CD14-positive monocyte (primary cell): ENCODE data around the gene PLAC1. TPM values are rescaled to one million over a fixed set of nuclear protein-coding genes. Genes with fewer than 3 reads are reported as not detected.

Experiments used
- DNase-seq, 3 donors: peaks; one replicate each; pipeline ENCODE4 v3.0.0-alpha.2; 2011 to 2022
- H2AFZ ChIP-seq: 2 replicates; pipeline ENCODE4 v1.6.0; 2012; ENCODE audit warnings: mild to moderate bottlenecking, low read depth, low read length, inconsistent platforms; ENCODE audit not compliant: insufficient read depth, poor library complexity, severe bottlenecking
- H3K27ac ChIP-seq, 2 donors: 1 replicate in 1 of 2; 2 replicates in 1 of 2; pipeline ENCODE4 v1.5.1; 2012 to 2013; ENCODE audit warnings: low read length in 2 of 2, control low read depth in 1 of 2, inconsistent platforms in 1 of 2, low read depth in 1 of 2, mild to moderate bottlenecking in 1 of 2
- H3K27me3 ChIP-seq, 2 donors: one replicate each; pipeline versions ENCODE4 v1.6.0 to v1.6.1; 2011 to 2013; ENCODE audit warnings: low read length in 2 of 2; ENCODE audit not compliant: control insufficient read depth in 2 of 2, insufficient read depth in 2 of 2
- H3K36me3 ChIP-seq, 2 donors: replicated peaks in 1 of 2; 1 replicate in 1 of 2; 2 replicates in 1 of 2; pipeline versions ENCODE4 v1.5.1 to v1.6.1; 2012 to 2013; ENCODE audit warnings: low read length in 2 of 2, control low read depth in 1 of 2, inconsistent platforms in 1 of 2, mild to moderate bottlenecking in 1 of 2; ENCODE audit not compliant: insufficient read depth in 2 of 2, control insufficient read depth in 1 of 2
- H3K4me1 ChIP-seq, 2 donors: 1 replicate in 1 of 2; 2 replicates in 1 of 2; pipeline versions ENCODE4 v1.5.1 to v1.6.1; 2012 to 2013; ENCODE audit warnings: low read length in 2 of 2, control low read depth in 1 of 2, inconsistent platforms in 1 of 2, mild to moderate bottlenecking in 1 of 2, moderate library complexity in 1 of 2; ENCODE audit not compliant: insufficient read depth in 2 of 2, control insufficient read depth in 1 of 2
- H3K4me2 ChIP-seq: replicated peaks from 2 replicates; pipeline ENCODE3; 2012; ENCODE audit warnings: low read length, moderate library complexity, mild to moderate bottlenecking; ENCODE audit not compliant: poor library complexity, severe bottlenecking; ENCODE audit errors: extremely low read depth
- H3K4me3 ChIP-seq, 3 experiments: fragments of 200-600 bp in 1 of 3; sonication (generic) in 1 of 3; replicated peaks in 1 of 3; 1 replicate in 2 of 3; 2 replicates in 1 of 3; pipeline ENCODE4 v1.5.1; 2011 to 2013; ENCODE audit warnings: low read length in 3 of 3, mild to moderate bottlenecking in 3 of 3, control low read depth in 2 of 3, low read depth in 2 of 3, inconsistent platforms in 1 of 3, moderate library complexity in 1 of 3
- H3K79me2 ChIP-seq: 2 replicates; pipeline ENCODE4 v1.6.0; 2012; ENCODE audit warnings: mild to moderate bottlenecking, control low read depth, inconsistent platforms, low read length, moderate library complexity; ENCODE audit not compliant: insufficient read depth
- H3K9ac ChIP-seq: 2 replicates; pipeline ENCODE4 v1.6.0; 2017; ENCODE audit warnings: low read length, mild to moderate bottlenecking; ENCODE audit not compliant: insufficient read depth, poor library complexity, severe bottlenecking
- H3K9me3 ChIP-seq, 2 donors: replicated peaks in 1 of 2; 1 replicate in 1 of 2; 2 replicates in 1 of 2; pipeline versions ENCODE4 v1.5.1 to v1.6.1; 2012 to 2013; ENCODE audit warnings: low read length in 2 of 2, control low read depth in 1 of 2; ENCODE audit not compliant: control insufficient read depth in 1 of 2, insufficient read depth in 1 of 2
- H4K20me1 ChIP-seq: 2 replicates; pipeline ENCODE4 v1.6.0; 2012; ENCODE audit warnings: mild to moderate bottlenecking, low read length, control low read depth, moderate library complexity; ENCODE audit not compliant: insufficient read depth
- H3K27ac Mint-ChIP-seq, 7 donors: one replicate each; pipeline ENCODE4 v1.8.0; 2020; ENCODE audit warnings: mild to moderate bottlenecking in 7 of 7, mixed read lengths in 7 of 7, moderate library complexity in 6 of 7, inconsistent platforms in 2 of 7
- H3K27me3 Mint-ChIP-seq, 3 donors: one replicate each; pipeline ENCODE4 v1.8.0; 2021 to 2022; ENCODE audit warnings: low read depth in 3 of 3, mild to moderate bottlenecking in 3 of 3, mixed read lengths in 3 of 3, moderate library complexity in 3 of 3, inconsistent platforms in 1 of 3
- H3K36me3 Mint-ChIP-seq, 2 donors: one replicate each; pipeline ENCODE4 v1.8.0; 2020; ENCODE audit warnings: mixed read lengths in 2 of 2, inconsistent platforms in 1 of 2, mild to moderate bottlenecking in 1 of 2
- H3K4me1 Mint-ChIP-seq: one replicate; pipeline ENCODE4 v1.8.0; 2020; ENCODE audit warnings: mild to moderate bottlenecking, mixed read lengths
- H3K4me3 Mint-ChIP-seq, 2 donors: one replicate each; pipeline ENCODE4 v1.8.0; 2020; ENCODE audit warnings: mild to moderate bottlenecking in 2 of 2, mixed read lengths in 2 of 2, moderate library complexity in 1 of 2
- H3K9me3 Mint-ChIP-seq, 7 donors: one replicate each; pipeline ENCODE4 v1.8.0; 2020 to 2022; ENCODE audit warnings: mixed read lengths in 7 of 7, mild to moderate bottlenecking in 6 of 7, moderate library complexity in 6 of 7, inconsistent platforms in 2 of 7
- WGBS: methylation state at CpG from one replicate; pipeline ENCODE4 v1.1.5; 2013; ENCODE audit warnings: missing lambda C conversion rate; ENCODE audit not compliant: insufficient coverage; 5-methylcytosine and 5-hydroxymethylcytosine counted together
- intact Hi-C, 2 donors: fragments of 100-400 bp; cut with micrococcal nuclease; formaldehyde crosslinking; loops; one replicate each; pipeline versions ENCODE4 v1.15.0 to v1.15.1; 2023
- polyA plus RNA-seq, 3 donors: library from polyadenylated mRNA; depleted of rRNA in 1 of 3; unstranded in 2 of 3; stranded (reverse) in 1 of 3; fragments of 300-500 nt in 2 of 3; fragments of >200 nt in 1 of 3; fragmentation: Illumina TruSeq in 2 of 3; gene quantifications; 1 replicate in 2 of 3; 2 replicates in 1 of 3; pipeline ENCODE4 v1.2.3, GENCODE V29; 2012 to 2021
- TF ChIP-seq, protein P1 (sequence below): fragments of 200-600 bp; IDR thresholded peaks from one replicate; pipeline ENCODE4 v1.8.0; 2022; ENCODE audit warnings: antibody characterized with exemption, mild to moderate bottlenecking

The PLAC1 gene
- polyA plus RNA-seq, 3 donors: not detected

DNA sequence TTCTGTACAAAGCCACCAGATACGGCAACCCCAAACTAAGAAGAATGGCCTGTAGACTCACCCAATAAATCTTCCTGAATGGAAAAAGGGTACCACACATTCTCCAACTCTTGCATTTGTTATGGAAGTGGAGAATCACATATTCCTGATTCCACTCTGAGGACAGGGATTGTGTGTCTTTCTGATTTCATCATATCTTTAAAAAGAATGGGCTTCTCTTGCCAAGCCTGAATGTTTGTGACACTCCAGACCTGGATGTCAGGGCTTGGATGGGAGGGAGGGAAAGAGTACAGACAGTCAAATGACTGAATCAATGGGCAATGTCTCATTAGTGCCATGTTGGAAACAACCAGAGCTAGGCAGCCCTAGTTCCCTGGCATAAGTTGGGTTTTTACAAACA, 77.4 kb downstream of the PLAC1 start:
- intact Hi-C loops: no loop called here
- Mint-ChIP-seq H3K4me3 (no peak overlapping the region), H3K27me3 (peaks cover 0 to 14% (median 3%) of the 10 kb centered on the region in 3 donors), H3K9me3 (no peaks in the 10 kb centered on the region), H3K27ac (no peak overlapping the region), H3K36me3 (no peaks in the 10 kb centered on the region), H3K4me1 (no peaks in the 10 kb centered on the region)
- DNase-seq: no peak
- no peaks in the 10 kb centered on the region for H4K20me1 ChIP-seq
- H3K27me3 ChIP-seq: peaks cover 0 to 2% of the 10 kb centered on the region in 2 donors
- H3K27ac ChIP-seq: no peak overlapping the region
- H3K4me1 ChIP-seq: no peaks in the 10 kb centered on the region
- H3K9ac ChIP-seq: no peak overlapping the region
- no peak overlapping the region for H2AFZ ChIP-seq
- H3K36me3 ChIP-seq: no peaks in the 10 kb centered on the region
- no peaks in the 10 kb centered on the region for H3K79me2 ChIP-seq
- TF ChIP-seq, protein P1, sequence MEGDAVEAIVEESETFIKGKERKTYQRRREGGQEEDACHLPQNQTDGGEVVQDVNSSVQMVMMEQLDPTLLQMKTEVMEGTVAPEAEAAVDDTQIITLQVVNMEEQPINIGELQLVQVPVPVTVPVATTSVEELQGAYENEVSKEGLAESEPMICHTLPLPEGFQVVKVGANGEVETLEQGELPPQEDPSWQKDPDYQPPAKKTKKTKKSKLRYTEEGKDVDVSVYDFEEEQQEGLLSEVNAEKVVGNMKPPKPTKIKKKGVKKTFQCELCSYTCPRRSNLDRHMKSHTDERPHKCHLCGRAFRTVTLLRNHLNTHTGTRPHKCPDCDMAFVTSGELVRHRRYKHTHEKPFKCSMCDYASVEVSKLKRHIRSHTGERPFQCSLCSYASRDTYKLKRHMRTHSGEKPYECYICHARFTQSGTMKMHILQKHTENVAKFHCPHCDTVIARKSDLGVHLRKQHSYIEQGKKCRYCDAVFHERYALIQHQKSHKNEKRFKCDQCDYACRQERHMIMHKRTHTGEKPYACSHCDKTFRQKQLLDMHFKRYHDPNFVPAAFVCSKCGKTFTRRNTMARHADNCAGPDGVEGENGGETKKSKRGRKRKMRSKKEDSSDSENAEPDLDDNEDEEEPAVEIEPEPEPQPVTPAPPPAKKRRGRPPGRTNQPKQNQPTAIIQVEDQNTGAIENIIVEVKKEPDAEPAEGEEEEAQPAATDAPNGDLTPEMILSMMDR: no peak
- no peak overlapping the region for H3K4me3 ChIP-seq
- H3K4me2 ChIP-seq: no peak overlapping the region
- WGBS: no CpG with 5 or more reads among the region's 1 CpG
- no peaks in the 10 kb centered on the region for H3K9me3 ChIP-seq

DNA sequence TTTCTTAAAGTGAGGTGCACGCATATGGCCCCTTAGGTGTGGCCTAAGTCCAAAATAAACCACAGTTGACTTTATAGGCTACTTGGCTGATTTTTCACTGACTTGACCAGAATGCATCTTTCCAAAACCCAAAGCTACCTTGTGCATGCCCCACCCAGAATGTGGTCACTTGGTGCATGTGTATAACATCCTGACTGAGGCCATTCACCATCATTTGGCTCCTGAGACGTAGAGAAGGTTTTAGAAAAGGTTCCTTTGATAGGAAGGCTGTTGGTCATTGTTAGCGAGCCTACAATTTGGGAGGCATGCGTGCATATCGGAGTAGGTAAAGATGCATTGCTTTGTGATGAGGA, 84.6 kb downstream of the PLAC1 start:
- intact Hi-C loops: no loop called here

More for the DNA sequence above, 84.6 kb downstream of the PLAC1 start:
- Histone ChIP-seq H3K4me2 (no peak overlapping the region), H3K9me3 (no peaks in the 10 kb centered on the region), H4K20me1 (no peaks in the 10 kb centered on the region), H3K27ac (no peak overlapping the region), H3K4me3 (no peak overlapping the region), H3K9ac (no peak overlapping the region), H3K36me3 (no peaks in the 10 kb centered on the region), H3K27me3 (no peaks in the 10 kb centered on the region), H3K4me1 (no peaks in the 10 kb centered on the region), H2AFZ (no peak overlapping the region), H3K79me2 (no peaks in the 10 kb centered on the region)
- Mint-ChIP-seq H3K4me3 (no peak overlapping the region), H3K4me1 (peaks cover 5% of the 10 kb centered on the region), H3K36me3 (no peaks in the 10 kb centered on the region), H3K27ac (no peak overlapping the region), H3K9me3 (no peaks in the 10 kb centered on the region), H3K27me3 (peaks cover 0 to 6% (median 3%) of the 10 kb centered on the region in 3 donors)
- no peak for DNase-seq
- no CpG with 5 or more reads among the region's 5 CpGs for WGBS
- TF ChIP-seq, protein P1: no peak
